Activated B cell treated with CpG ODN at 0.5 μM for 24 hours (primary cell): ENCODE data around the gene DLGAP1. TPM values are rescaled to one million over a fixed set of nuclear protein-coding genes. Genes with fewer than 3 reads are reported as not detected.

ENCODE experiments used
- ATAC-seq: fragments of 200-7000 bp; cut with Tn5 transposase; one replicate; pipeline ENCODE4 v1.10.0; 2021; ENCODE audit warnings: low read depth, mild to moderate bottlenecking, moderate library complexity
- CTCF ChIA-PET: fragments of 350-600 bp; sonication (Branson Sonifier 250); formaldehyde crosslinking; loops from one replicate; lab custom pipeline; 2021; ENCODE audit warnings: antibody characterized with exemption; lab: Charles Lee
- POLR2A ChIA-PET: fragments of 350-600 bp; sonication (Branson Sonifier 250); formaldehyde crosslinking; loops from one replicate; lab custom pipeline; 2021; ENCODE audit warnings: antibody characterized with exemption; lab: Charles Lee
- DNase-seq: peaks from one replicate; pipeline ENCODE4 v3.0.0; 2022
- H3K27ac Mint-ChIP-seq: one replicate; pipeline ENCODE4 v1.8.0; 2020; ENCODE audit warnings: mixed read lengths
- H3K27me3 Mint-ChIP-seq: one replicate; pipeline ENCODE4 v1.8.0; 2021; ENCODE audit warnings: mixed read lengths
- H3K36me3 Mint-ChIP-seq: one replicate; pipeline ENCODE4 v1.8.0; 2021; ENCODE audit warnings: low read depth, mixed read lengths
- H3K4me1 Mint-ChIP-seq: one replicate; pipeline ENCODE4 v1.8.0; 2021; ENCODE audit warnings: mixed read lengths
- H3K4me3 Mint-ChIP-seq: one replicate; pipeline ENCODE4 v1.8.0; 2020; ENCODE audit warnings: mild to moderate bottlenecking, mixed read lengths
- H3K9me3 Mint-ChIP-seq: one replicate; pipeline ENCODE4 v1.8.0; 2020; ENCODE audit warnings: mixed read lengths
- intact Hi-C: fragments of 100-400 bp; cut with micrococcal nuclease; formaldehyde crosslinking; loops from one replicate; pipeline ENCODE4 v1.15.1; 2024
- total RNA-seq: library from RNA; stranded (reverse); gene quantifications from 2 replicates; pipeline ENCODE4 v1.2.3, GENCODE V29; 2022
- TF ChIP-seq, protein P1 (sequence below): fragments of 200-600 bp; IDR thresholded peaks from one replicate; pipeline ENCODE4 v1.8.0; 2022; ENCODE audit warnings: antibody characterized with exemption, mild to moderate bottlenecking

The DLGAP1 gene
- total RNA-seq, 1 donor from 2014 or later = 0.18 TPM

DNA sequence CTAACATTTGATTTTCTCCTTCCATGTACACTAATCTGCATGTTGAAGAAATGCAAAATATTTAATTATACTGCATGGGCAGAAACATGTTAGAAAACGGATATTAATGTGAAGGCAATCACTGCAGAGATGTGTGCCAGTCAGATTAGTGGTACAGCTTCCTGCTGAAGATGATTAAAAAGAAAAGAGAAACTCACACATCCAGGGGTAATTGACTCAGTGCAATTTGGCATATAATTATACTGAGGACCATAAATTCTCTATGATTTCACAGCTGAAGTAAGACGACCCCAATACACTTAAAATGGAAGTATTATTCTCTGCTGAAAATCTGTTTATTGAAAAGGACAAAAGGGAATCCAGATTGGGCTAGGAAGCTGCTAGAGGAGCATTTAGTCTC lies 761.7 kb downstream of the DLGAP1 start:
- peaks cover 12% of the 10 kb centered on the region for H3K27me3 Mint-ChIP-seq
- intact Hi-C loops = no loop called here
- no peak overlapping the region for H3K4me3 Mint-ChIP-seq
- TF ChIP-seq, protein P1, sequence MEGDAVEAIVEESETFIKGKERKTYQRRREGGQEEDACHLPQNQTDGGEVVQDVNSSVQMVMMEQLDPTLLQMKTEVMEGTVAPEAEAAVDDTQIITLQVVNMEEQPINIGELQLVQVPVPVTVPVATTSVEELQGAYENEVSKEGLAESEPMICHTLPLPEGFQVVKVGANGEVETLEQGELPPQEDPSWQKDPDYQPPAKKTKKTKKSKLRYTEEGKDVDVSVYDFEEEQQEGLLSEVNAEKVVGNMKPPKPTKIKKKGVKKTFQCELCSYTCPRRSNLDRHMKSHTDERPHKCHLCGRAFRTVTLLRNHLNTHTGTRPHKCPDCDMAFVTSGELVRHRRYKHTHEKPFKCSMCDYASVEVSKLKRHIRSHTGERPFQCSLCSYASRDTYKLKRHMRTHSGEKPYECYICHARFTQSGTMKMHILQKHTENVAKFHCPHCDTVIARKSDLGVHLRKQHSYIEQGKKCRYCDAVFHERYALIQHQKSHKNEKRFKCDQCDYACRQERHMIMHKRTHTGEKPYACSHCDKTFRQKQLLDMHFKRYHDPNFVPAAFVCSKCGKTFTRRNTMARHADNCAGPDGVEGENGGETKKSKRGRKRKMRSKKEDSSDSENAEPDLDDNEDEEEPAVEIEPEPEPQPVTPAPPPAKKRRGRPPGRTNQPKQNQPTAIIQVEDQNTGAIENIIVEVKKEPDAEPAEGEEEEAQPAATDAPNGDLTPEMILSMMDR = no peak
- no peaks in the 10 kb centered on the region for H3K9me3 Mint-ChIP-seq
- no peak overlapping the region for H3K27ac Mint-ChIP-seq
- DNase-seq (no peak), ATAC-seq (no peak)
- H3K36me3 Mint-ChIP-seq = no peaks in the 10 kb centered on the region
- CTCF ChIA-PET = no interaction called here
- H3K4me1 Mint-ChIP-seq = no peaks in the 10 kb centered on the region
- POLR2A ChIA-PET = no interaction called here

DNA sequence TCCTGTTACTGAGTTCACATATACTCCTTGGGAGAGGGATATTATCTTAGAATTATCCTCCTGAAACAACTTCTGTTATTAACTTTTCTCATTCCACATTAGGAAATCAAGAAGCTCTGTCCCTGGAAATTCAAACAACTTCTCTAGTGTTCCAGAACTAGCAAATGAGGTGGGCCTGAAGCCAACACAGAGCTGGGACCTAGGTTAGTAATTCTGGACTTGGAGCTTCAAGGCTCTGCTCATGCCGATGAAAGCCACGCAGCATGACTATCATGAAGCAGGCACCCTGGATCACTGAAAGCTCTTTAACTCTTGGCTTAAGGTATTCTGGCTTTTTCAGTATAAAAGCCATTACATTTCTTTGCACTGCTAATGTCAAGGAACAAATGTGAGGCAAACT lies 762.4 kb downstream of the DLGAP1 start:
- Mint-ChIP-seq H3K9me3 (no peaks in the 10 kb centered on the region), H3K27ac (no peak overlapping the region), H3K4me3 (no peak overlapping the region), H3K36me3 (no peaks in the 10 kb centered on the region), H3K27me3 (peaks cover 7% of the 10 kb centered on the region), H3K4me1 (no peaks in the 10 kb centered on the region)
- CTCF ChIA-PET = interaction anchor here (1.1 kb wide), 1 partner anchor 10 kb away, joined by 3 read pairs; no protein-coding TSS in a partner anchor
- TF ChIP-seq, protein P1 = no peak
- ATAC-seq (no peak), DNase-seq (no peak)
- POLR2A ChIA-PET = no interaction called here
- intact Hi-C loops = no loop called here

DNA sequence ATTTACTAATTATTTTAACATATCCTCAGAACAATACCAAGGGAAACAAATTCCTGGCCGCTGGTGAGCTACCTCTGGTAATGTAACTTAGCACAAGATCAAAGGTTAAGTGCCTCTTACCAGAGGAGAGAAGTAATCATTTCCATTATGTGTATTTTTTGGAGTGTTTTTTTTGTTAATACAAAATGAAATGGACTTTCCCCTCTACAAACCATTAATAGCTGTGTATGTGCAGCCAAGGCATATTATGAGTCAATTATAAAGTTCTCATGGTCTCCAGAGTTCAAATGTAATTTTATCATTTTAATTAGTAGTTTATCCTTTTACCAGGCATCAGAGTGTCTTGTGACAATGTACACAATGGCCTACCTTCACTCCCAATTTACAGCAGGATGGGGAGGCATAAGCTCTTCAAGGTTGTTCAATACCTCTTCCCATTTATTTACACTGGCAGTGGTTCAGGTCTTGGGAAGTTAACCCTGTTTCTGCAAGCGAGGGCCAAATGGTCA lies 762.9 kb downstream of the DLGAP1 start:
- TF ChIP-seq, protein P1 = no peak
- CTCF ChIA-PET = interaction anchor here (1.1 kb wide), 1 partner anchor 11 kb away, joined by 3 read pairs; no protein-coding TSS in a partner anchor
- Mint-ChIP-seq H3K4me1 (no peaks in the 10 kb centered on the region), H3K27me3 (peaks cover 4% of the 10 kb centered on the region), H3K4me3 (no peak overlapping the region), H3K9me3 (no peaks in the 10 kb centered on the region), H3K27ac (no peak overlapping the region), H3K36me3 (no peaks in the 10 kb centered on the region)
- no peak for ATAC-seq
- DNase-seq = no peak
- POLR2A ChIA-PET = no interaction called here
- intact Hi-C loops = no loop called here

DNA sequence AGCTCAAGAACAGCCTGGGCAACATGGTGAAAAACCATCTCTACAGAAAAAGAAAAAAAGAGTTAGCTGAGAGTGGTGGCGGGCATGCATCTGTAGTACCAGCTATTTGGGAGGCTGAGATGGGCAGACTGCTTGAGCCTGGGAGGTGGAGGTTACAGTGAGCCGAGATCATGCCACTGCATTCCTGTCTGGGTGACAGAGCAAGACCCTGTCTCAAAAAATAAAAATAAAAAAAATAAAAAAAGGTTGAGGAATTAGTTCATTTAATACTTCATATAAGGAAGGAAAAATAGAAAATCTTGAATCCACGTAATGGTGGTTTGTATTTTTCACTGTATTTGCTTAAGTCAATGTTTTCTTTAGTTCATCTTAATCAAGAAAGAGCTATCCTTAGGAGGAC lies 763.4 kb downstream of the DLGAP1 start:
- intact Hi-C loops = no loop called here
- ATAC-seq (no peak), DNase-seq (no peak)
- H3K4me3 Mint-ChIP-seq = no peak overlapping the region
- TF ChIP-seq, protein P1 = no peak
- H3K27ac Mint-ChIP-seq = no peak overlapping the region
- H3K4me1 Mint-ChIP-seq = no peaks in the 10 kb centered on the region
- peaks cover under 1% of the 10 kb centered on the region for H3K27me3 Mint-ChIP-seq
- POLR2A ChIA-PET = no interaction called here
- CTCF ChIA-PET = interaction anchor here (1.1 kb wide), 1 partner anchor 11 kb away, joined by 3 read pairs; no protein-coding TSS in a partner anchor
- H3K9me3 Mint-ChIP-seq = no peaks in the 10 kb centered on the region
- H3K36me3 Mint-ChIP-seq = no peaks in the 10 kb centered on the region

DNA sequence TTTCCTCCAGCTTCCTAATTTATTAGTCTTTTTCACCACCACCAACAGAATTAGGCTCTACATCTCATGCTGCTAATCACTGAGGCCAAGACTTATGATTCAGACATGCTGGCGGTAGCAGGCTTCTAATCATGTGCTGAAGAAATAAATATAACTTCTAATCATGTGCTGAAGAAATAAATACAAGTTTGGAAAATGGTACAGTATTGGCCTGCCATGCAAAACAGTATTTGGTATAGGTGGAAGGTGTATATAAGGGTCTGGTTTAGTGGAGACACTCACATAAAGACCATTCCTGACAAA lies 764.4 kb downstream of the DLGAP1 start:
- DNase-seq (no peak), ATAC-seq (no peak)
- Mint-ChIP-seq H3K27ac (no peak overlapping the region), H3K4me3 (no peak overlapping the region), H3K27me3 (no peaks in the 10 kb centered on the region), H3K4me1 (no peaks in the 10 kb centered on the region), H3K36me3 (no peaks in the 10 kb centered on the region), H3K9me3 (no peaks in the 10 kb centered on the region)
- CTCF ChIA-PET = interaction anchor here (1.3 kb wide), 1 partner anchor 24 kb away, joined by 3 read pairs; no protein-coding TSS in a partner anchor
- TF ChIP-seq, protein P1 = no peak
- POLR2A ChIA-PET = no interaction called here
- intact Hi-C loops = no loop called here
